GM20000 (cell line): ENCODE measurements around the gene NR2E3.

Experiments
- DNase-seq: peaks from one replicate; pipeline ENCODE4 v3.0.0; 2012; ENCODE audit warnings: low spot score
- CTCF ChIP-seq: IDR thresholded peaks from 2 replicates; pipeline ENCODE4 v1.5.1; 2012; ENCODE audit warnings: mild to moderate bottlenecking, control low read depth; ENCODE audit errors: extremely low read depth, missing control alignments

NR2E3 gene

GRCh38 chr15:71804695-71805470 lies 5.5 kb upstream of the NR2E3 start:
- DNase-seq: no peak
- TF ChIP-seq CTCF: no peak

- no peak for TF ChIP-seq CTCF
- DNase-seq: no peak
Observed at GRCh38 chr15:71806452-71806931, 3.9 kb upstream of the NR2E3 start.

GRCh38 chr15:71807125-71807629 lies 3.2 kb upstream of the NR2E3 start:
- TF ChIP-seq CTCF: no peak
- no peak for DNase-seq

GRCh38 chr15:71807691-71808091 lies 2.7 kb upstream of the NR2E3 start:
- no peak for DNase-seq

GRCh38 chr15:71808311-71809020 lies 1.9 kb upstream of the NR2E3 start:
- TF ChIP-seq CTCF: no peak
- no peak for DNase-seq

More at GRCh38 chr15:71807691-71808091, 2.7 kb upstream of the NR2E3 start:
- no peak for TF ChIP-seq CTCF

GRCh38 chr15:71809346-71809745 lies 1.0 kb upstream of the NR2E3 start:
- TF ChIP-seq CTCF: no peak
- no peak for DNase-seq
